HG02938 (cell line): ENCODE data around the gene RPS29.
"Not testable (repeated sequence)": the region's sequence is repeated elsewhere in the genome, so short reads cannot be mapped to it uniquely, and the experiment has no call there.

Source experiments
- ATAC-seq: cut with Tn5 transposase; IDR thresholded peaks from one replicate; pipeline ENCODE4 v1.9.1; 2021; ENCODE audit warnings: mild to moderate bottlenecking, moderate library complexity; ENCODE audit not compliant: unreplicated experiment

The RPS29 gene

DNA sequence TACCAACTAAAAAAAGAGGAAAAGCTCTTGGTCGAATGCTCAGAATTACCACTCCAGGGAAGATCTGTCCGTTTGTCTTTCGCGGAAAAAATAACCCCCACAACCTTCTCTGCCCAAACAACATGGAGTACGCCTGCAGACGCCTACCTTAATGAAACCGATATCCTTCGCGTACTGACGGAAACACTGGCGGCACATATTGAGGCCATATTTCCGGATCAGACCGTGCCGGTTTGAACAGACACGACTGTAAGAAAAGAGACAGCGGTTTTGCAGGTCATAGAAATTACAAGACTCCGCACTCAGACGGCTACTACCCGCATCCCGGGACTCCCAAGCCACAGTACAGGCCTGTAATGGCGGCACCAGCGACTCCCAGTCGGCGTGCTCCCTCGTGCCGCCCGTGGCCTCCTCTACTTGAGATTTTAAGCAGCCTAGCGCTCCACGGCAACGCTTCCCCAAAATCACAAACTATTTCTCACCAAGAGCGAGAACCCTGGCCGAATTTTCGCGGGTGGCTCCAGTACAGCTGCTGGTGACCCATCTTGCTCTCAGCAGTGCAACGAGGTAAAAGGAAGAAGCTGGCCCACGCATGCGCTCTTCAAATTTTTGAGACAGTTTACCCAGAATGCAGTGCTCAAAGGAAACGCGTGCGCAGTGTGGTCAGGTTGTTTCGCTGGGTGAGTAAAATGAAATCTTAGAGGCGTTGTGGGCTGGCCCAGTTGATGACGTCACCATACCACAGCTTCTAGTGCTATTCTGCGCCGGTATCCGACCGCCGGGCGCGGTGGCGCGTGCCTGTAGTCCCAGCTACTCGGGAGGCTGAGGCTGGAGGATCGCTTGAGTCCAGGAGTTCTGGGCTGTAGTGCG is at the start of gene RPS29:
RPS29 (minus strand) TSS at position 578 of the 870 bp plus-strand sequence; CDS start at position 544, 34 bp downstream.
- ATAC-seq: peak; percentile 85

DNA sequence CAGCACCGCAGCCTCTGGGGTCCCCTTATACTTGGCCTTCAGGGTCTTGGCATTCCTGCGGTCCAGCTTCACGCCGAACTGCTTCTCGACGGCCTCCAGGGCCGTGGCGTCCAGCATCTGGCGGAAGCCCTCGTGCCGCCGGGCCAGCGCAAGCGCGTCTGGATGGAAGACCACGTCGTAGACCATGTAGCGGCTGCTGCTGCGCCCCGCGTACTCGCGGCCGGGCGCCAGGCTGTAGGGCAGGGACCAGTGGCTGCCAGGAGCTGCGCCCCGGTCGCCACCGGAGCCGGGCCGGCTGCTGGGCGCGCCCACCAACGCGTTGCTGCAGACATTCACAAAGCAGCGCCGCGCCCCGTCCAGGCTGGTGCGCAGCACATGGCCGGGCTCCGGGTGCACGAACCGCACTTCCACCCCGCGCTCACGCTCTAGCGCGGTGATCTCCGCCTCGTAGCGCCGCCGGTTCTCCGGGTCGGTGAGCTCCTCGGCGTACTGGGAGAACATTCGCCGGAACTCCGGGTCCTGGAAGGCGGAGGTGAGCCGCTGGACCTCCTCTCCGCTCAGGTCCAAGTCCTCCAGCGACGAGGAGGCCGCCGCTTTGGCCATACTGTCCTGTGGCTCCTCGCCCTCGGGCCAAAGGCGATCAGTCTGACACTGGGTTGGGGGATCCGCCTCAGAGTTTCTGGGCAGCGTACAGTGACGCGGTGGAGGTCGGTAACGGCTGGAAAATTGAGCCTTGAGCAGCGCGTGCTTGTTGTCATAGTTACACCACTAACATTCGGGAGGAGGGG is 48.6 kb upstream of the RPS29 start, which contains the start of gene DNAAF2:
DNAAF2 (minus strand) TSS at position 698 of the 788 bp plus-strand sequence; CDS start at position 603, 95 bp downstream.
- ATAC-seq: peak; percentile 28

DNA sequence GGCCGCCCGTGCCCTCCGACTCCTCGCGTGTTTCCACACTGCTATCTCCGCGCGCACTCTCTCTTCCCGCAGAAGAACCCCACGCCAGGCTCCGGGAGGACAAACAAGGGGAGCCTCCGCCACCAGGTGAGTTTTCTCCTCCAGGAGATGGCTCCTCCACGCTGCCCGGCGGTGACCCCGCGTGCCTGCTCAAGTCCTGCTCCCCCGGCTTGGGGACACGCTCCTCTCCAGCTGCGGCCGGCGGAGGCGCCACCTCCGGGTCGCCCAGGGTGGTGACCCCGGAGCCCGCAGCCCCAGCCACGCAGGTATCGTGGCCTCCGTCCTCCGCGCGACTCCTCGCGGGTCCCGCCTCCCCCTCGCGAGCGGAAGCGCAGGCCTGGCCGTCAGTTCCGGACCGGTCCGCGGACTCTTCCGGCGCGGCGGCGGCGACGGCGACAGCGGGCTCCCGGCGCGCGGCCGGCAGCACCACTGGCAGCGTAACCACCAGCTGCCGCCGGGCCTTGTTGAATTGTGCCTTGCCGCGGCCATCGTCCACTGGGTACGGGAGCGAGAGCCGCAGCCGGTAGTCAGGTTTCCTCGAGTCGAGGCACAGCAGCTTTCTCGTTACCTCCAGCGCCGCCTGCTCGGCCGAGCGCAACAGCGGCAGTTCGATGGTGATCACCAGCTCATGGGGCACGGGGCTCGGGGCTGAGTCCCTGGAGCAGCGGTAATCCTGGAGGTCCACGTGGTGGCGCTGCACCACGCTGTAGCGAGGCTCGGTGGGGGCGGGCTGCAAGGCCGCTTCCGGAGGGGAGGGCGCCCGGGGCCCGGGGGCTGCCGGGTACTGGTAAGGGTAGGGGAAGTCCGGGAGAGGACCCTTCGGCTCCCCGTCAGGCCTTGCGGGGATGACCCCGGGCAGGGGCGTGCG is 47.7 kb upstream of the RPS29 start:
- peak; percentile 69 for ATAC-seq

DNA sequence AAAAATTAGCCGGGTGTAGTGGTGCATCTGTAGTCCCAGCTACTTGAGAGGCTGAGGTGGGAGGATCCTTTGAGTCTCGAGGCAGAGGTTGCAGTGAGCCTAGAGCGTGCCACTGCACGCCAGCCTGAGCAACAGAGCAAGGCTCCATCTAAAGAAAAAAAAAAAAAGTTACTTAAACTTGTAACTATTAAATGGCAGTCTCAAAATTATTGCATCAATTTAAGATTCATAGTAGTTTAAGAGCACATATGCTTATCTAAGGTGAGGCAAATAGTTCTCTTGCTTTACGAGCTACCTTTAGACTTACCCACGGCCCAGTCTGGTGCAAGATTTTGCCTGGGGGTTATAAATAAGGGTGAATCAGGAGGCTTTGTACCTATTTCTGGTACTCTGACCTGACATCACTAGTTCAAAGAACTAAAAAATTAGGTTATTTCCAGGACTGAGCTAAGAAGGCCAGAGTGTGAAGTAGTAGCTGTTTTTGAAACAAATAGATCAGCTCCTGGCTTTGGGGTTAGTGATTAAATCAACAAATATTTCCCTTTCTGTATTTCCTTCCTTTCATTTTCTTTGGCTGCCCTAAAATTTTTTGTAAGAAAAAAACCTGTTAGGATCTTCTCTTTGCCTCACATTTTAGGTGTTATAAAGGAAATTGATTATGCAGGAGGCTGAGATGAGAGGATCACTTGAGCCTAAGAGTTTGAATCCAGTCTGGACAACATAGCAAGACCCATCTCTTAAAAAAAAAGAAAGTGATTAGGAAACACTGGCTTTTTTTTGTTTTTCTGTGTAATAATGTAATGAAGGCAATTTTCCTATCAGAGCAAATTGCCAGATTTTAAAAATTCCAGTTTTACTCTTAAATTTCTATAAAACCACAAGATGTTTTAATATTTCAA is 38.0 kb upstream of the RPS29 start:
- ATAC-seq: no peak

DNA sequence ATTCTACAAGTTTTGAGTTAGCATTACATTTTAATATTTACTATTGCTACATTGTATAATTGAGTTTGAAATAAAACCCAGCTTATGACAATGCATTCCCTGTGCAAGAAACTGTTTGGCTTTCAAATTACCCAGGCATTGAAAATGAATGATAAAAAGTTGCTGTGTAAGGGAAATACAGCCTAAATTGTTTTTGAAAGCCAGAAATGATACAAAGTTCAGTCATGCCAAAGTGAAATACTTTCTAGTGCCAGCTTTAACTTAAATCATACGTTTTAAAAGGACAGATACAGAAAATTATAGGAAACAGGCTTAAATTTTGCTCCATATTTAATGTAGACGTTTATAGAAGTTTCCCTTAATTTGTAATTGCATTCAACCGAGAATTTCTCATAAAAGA is 37.2 kb upstream of the RPS29 start:
- ATAC-seq: no peak

DNA sequence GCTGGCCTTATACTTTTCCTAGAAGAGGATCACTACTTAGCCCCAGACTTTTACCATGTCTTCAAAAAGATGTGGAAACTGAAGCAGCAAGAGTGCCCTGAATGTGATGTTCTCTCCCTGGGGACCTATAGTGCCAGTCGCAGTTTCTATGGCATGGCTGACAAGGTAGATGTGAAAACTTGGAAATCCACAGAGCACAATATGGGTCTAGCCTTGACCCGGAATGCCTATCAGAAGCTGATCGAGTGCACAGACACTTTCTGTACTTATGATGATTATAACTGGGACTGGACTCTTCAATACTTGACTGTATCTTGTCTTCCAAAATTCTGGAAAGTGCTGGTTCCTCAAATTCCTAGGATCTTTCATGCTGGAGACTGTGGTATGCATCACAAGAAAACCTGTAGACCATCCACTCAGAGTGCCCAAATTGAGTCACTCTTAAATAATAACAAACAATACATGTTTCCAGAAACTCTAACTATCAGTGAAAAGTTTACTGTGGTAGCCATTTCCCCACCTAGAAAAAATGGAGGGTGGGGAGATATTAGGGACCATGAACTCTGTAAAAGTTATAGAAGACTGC is 35.9 kb upstream of the RPS29 start:
- ATAC-seq: no peak

DNA sequence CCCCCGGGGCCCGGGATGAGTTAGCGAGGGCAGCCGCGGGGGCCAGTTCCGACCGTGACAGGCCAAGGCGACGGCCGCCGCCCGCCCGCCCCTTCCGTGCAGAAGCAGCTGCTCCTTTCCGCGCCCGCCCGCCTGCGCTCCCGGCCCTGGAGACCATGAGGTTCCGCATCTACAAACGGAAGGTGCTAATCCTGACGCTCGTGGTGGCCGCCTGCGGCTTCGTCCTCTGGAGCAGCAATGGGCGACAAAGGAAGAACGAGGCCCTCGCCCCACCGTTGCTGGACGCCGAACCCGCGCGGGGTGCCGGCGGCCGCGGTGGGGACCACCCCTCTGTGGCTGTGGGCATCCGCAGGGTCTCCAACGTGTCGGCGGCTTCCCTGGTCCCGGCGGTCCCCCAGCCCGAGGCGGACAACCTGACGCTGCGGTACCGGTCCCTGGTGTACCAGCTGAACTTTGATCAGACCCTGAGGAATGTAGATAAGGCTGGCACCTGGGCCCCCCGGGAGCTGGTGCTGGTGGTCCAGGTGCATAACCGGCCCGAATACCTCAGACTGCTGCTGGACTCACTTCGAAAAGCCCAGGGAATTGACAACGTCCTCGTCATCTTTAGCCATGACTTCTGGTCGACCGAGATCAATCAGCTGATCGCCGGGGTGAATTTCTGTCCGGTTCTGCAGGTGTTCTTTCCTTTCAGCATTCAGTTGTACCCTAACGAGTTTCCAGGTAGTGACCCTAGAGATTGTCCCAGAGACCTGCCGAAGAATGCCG is 35.1 kb upstream of the RPS29 start:
- ATAC-seq: peak; percentile 27

DNA sequence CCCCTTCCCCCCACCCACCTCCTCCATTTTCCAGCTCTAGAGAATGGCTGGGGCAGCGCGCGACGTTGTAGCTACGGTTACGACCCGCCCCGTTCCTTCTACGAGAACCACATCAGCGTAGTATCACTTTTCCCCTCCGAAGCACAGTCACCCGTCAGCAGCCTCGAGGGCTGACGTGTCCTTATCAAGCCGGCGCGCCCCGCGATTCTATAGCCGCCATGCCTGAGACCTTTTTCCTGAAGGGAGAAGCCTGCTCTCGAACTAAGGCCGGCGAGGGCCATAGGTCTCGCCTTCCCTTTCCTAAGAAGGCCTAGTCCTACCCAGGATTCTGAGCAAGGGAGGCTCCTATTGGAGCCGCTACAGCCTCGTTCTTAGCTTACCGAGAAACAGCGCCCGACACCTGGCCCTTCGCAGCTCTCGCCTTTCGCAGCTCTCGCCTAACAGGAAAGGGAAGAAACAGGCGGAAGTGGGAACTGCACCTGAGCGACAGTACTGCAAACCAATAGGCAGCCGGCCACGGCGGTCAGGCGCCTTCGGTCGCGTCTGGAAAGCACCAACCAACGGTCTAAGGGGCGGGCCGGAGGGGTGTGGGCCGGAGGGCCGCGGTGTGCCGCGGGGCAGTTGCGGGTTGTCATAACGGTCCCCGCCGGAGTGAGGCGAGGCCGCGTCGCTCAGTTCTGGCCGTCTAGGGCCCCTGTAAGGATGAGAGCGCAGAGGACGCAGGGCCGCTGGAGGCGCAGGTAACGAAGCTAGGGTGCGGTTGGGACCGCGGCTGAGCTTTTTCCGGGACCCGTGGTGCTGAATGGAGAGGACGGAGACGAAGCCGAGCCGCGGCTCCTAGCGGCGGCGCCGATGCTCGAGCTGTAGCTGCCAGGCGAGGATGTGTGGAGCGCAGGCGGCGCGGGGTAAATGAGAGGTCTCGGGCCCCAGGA is 34.3 kb upstream of the RPS29 start, which contains the start of the genes MGAT2 and RPL36AL:
MGAT2 (plus strand) TSS at position 618 of the 932 bp plus-strand sequence. CDS start 470 bp downstream, outside the sequence.
RPL36AL (minus strand) TSS at position 445 of the 932 bp plus-strand sequence. CDS start 1,522 bp downstream, outside the sequence.
- ATAC-seq: peak; percentile 94

DNA sequence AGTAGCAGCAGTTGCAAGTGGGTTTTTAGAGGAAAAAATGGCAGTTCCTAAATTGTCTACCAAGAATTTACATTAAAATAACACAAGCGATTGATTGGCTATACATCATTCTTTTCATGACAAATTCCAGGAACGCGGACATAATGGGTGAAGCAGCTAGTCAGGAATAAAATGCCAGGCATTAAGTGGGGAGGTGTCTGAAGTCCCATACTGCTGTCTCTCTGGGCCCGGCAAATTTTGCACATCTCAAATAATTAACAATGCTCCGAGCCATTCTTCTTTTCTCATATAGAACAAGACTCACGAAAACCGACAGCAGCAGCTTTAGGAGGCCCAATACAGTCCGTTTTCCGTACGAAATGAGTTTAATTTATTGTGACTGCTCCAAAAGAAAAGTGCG is 33.5 kb upstream of the RPS29 start:
- no peak for ATAC-seq

DNA sequence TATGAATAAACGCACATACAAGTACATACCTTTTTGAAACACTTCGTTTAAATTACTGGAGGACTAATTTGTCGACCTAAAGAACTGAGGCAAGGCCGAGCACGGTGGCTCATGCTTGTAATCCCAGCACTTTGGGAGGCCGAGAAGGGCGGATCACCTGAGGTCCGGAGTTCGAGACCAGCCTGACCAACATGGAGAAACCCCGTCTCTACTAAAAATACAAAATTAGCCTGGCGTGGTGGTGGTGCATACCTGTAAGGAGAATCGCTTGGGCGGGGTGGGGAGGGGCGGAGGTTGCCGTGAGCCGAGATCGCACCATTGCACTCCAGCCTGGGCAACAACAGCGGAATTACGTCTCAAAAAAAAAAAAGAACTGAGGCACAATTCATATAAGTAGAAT is 33.1 kb upstream of the RPS29 start:
- ATAC-seq: not testable (repeated sequence)

DNA sequence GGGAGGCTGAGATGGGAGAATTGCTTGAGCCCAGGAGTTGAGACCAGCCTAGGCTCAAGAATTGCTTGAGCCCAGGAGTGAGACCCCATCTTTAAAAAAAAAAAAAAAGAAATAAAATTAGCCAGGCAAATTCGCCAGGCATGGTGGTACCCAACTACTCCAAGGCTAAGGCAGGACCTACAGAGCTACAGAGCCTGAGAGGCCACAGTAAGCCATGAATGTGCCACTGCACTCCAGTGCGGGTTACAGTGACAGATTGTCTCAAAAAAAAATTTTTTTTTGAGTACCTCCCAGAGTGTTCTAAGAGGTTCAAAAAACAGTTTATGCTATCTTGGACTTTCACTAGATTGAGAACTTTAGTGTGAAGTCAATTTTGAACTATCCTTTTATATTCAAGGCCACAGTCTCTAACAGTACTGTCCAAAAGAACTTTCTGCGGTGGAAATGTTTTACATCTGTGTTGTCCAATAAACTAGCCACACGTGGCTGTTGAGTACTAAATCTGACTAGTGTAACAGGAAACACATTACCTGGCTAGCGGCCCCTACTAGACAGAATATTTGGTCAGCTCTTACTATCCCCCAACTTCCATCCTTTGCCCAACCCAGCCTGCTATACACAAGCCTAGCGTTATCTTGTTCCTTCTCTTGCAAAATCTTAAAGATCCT is 31.8 kb upstream of the RPS29 start:
- ATAC-seq: no peak

DNA sequence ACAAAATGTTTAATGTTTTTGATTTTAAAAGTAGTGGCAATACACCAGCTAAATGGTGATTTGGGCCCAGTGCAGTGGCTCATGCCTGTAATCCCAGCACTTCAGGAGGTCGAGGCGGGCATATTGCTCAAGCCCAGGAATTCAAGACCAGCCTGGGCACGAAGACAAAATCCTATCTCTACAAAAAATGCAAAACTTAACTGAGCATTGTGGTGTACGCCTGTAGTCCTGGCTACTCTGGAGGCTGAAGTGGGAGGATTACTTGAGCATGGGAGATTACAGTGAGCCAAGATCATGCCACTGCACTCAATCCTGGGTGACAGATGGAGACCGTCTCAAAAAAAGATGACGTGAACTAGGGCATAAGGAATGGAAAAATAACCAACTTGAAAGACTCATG is 29.6 kb upstream of the RPS29 start:
- no peak for ATAC-seq

DNA sequence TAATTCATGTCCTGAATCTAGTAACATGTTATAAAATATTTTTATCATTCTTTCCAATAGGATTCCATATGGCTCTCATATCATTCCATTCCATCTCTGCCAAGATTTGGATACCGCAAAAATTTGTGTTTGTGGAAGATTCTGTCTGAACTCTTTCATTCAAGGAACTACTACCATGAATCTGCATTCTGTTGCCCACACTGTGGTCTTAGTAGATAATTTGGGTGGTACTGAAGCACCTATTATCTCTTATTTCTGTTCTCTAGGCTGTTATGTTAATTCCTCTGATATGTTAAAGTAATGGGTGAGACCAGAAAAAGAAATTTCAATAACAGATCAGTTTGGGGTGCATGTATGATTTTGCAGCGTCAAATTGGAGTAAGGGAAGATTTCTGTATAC is 28.0 kb upstream of the RPS29 start:
- ATAC-seq: no peak

DNA sequence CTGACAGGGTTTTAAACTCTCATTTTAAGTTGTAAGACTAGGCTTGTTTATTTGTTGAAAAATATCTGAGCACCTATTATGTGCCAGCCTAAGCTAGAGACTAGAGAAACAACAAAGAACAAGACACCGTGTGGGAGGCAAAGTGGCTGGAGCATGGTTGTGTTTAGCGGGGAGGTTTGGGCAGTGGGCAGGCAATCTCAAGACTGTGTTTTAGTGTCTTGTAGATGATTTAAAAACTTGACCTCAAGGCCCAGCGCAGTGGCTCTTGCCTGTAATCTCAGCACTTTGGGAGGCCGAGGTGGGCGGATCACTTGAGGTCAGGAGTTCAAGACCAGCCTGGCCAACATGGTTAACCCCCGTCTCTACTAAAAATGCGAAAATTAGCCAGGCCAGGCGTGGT is 26.5 kb upstream of the RPS29 start:
- ATAC-seq: no peak

DNA sequence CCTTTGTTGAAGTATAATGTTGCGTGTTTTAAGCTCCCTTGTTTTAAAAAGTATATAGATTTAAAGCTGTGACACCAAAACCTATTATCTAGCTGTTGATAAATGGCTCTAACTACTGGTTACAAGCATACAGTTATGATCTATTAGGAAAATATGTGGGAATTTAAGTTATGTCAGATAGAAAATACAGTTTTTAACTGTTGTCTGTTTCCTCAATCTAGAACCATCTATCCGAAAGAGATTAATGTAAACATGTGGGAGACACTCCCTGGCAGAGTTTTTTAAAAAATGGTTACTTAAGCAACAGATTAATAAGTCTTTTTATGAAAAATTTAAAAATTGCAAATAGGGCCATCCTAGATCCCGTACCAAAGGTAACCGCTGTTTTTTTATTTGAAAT is 26.1 kb upstream of the RPS29 start:
- no peak for ATAC-seq

DNA sequence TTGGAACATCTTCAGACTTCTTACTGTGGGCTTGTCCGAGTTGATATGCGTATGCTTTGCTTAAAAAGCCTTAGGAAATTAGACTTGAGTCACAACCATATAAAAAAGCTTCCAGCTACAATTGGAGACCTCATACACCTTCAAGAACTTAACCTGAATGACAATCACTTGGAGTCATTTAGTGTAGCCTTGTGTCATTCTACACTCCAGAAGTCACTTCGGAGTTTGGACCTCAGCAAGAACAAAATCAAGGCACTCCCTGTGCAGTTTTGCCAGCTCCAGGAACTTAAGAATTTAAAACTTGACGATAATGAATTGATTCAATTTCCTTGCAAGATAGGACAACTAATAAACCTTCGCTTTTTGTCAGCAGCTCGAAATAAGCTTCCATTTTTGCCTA is 21.4 kb upstream of the RPS29 start:
- ATAC-seq: no peak
